ENCODE results near the gene CNTNAP2. TPM values are rescaled to one million over a fixed set of nuclear protein-coding genes. Genes with fewer than 3 reads are reported as not detected.

Gene CNTNAP2
- total RNA-seq, 2 donors from 2014 or later = 171 to 228 TPM

- H3K4me3 Mint-ChIP-seq = no peak overlapping the region
- Histone ChIP-seq H3K36me3 (ENCODE audit: control insufficient read depth, insufficient read depth, low read length) (no peaks in the 10 kb centered on the region), H3K27ac (ENCODE audit: low read depth, low read length) (no peak overlapping the region), H3K9ac (ENCODE audit: extremely low read depth, low read length, poor library complexity, severe bottlenecking) (no peak overlapping the region), H3K27me3 (ENCODE audit: control insufficient read depth, insufficient read depth, low read length, poor library complexity, severe bottlenecking) (no peaks in the 10 kb centered on the region), H3K4me1 (ENCODE audit: control insufficient read depth, insufficient read depth, low read length) (peaks cover 20% of the 10 kb centered on the region), H3K4me3 (ENCODE audit: low read length) (no peak overlapping the region), H3K9me3 (ENCODE audit: control insufficient read depth, low read length) (peaks cover 12% of the 10 kb centered on the region)
- no peak for TF ChIP-seq CTCF (conservative IDR thresholded peaks at IDR 0.05)
- no peak overlapping the region for H3K27ac Mint-ChIP-seq
- WGBS, 2 experiments (ENCODE audit: insufficient coverage in 1 of 2, insufficient read length in 1 of 2) = 96 to 97% methylated on average over 3 to 8 of the region's 8 CpGs
- H3K27me3 Mint-ChIP-seq (ENCODE audit: insufficient read depth) = peaks cover 2% of the 10 kb centered on the region
- H3K9me3 Mint-ChIP-seq = peaks cover 27% of the 10 kb centered on the region
- DNase-seq = no peak
- H3K36me3 Mint-ChIP-seq (ENCODE audit: low read depth) = peaks cover 26% of the 10 kb centered on the region
- H3K4me1 Mint-ChIP-seq = peaks cover 48% of the 10 kb centered on the region
Measured at GRCh38 chr7:148332191-148333186, 2215.9 kb downstream of the CNTNAP2 start.

- H3K9me3 Mint-ChIP-seq = peaks cover 21% of the 10 kb centered on the region
- Histone ChIP-seq H3K9me3 (ENCODE audit: control insufficient read depth, low read length) (peaks cover 12% of the 10 kb centered on the region), H3K27ac (ENCODE audit: low read depth, low read length) (peak overlapping the region; percentile 95), H3K9ac (ENCODE audit: extremely low read depth, low read length, poor library complexity, severe bottlenecking) (peak overlapping the region; percentile 26), H3K4me3 (ENCODE audit: low read length) (peak overlapping the region; percentile 8), H3K27me3 (ENCODE audit: control insufficient read depth, insufficient read depth, low read length, poor library complexity, severe bottlenecking) (no peaks in the 10 kb centered on the region), H3K4me1 (ENCODE audit: control insufficient read depth, insufficient read depth, low read length) (peaks cover 21% of the 10 kb centered on the region), H3K36me3 (ENCODE audit: control insufficient read depth, insufficient read depth, low read length) (no peaks in the 10 kb centered on the region)
- H3K36me3 Mint-ChIP-seq (ENCODE audit: low read depth) = peaks cover 17% of the 10 kb centered on the region
- peak overlapping the region; percentile 9 for H3K4me3 Mint-ChIP-seq
- WGBS, 2 experiments (ENCODE audit: insufficient coverage in 1 of 2, insufficient read length in 1 of 2) = 86 to 91% methylated on average over 1 of the region's 1 CpG
- H3K27me3 Mint-ChIP-seq (ENCODE audit: insufficient read depth) = no peaks in the 10 kb centered on the region
- peaks cover 51% of the 10 kb centered on the region for H3K4me1 Mint-ChIP-seq
- no peak for DNase-seq
- no peak for TF ChIP-seq CTCF (conservative IDR thresholded peaks at IDR 0.05)
- H3K27ac Mint-ChIP-seq = peak overlapping the region; percentile 96
Measured at GRCh38 chr7:148334441-148334956, 2217.9 kb downstream of the CNTNAP2 start.

- Mint-ChIP-seq H3K36me3 (ENCODE audit: low read depth) (peaks cover 12% of the 10 kb centered on the region), H3K27me3 (ENCODE audit: insufficient read depth) (no peaks in the 10 kb centered on the region), H3K27ac (peak overlapping the region; percentile 96), H3K9me3 (peaks cover 17% of the 10 kb centered on the region), H3K4me3 (peak overlapping the region; percentile 9), H3K4me1 (peaks cover 51% of the 10 kb centered on the region)
- no peak for TF ChIP-seq CTCF (conservative IDR thresholded peaks at IDR 0.05)
- Histone ChIP-seq H3K9me3 (ENCODE audit: control insufficient read depth, low read length) (peaks cover 7% of the 10 kb centered on the region), H3K9ac (ENCODE audit: extremely low read depth, low read length, poor library complexity, severe bottlenecking) (peak overlapping the region; percentile 44), H3K36me3 (ENCODE audit: control insufficient read depth, insufficient read depth, low read length) (no peaks in the 10 kb centered on the region), H3K4me1 (ENCODE audit: control insufficient read depth, insufficient read depth, low read length) (peaks cover 21% of the 10 kb centered on the region), H3K4me3 (ENCODE audit: low read length) (peak overlapping the region; percentile 67), H3K27ac (ENCODE audit: low read depth, low read length) (peak overlapping the region; percentile 95), H3K27me3 (ENCODE audit: control insufficient read depth, insufficient read depth, low read length, poor library complexity, severe bottlenecking) (no peaks in the 10 kb centered on the region)
- WGBS, 2 experiments (ENCODE audit: insufficient coverage in 1 of 2, insufficient read length in 1 of 2) = 20 to 59% methylated on average over 2 to 6 of the region's 6 CpGs
- DNase-seq = peak; percentile 91
Measured at GRCh38 chr7:148334959-148335577, 2218.5 kb downstream of the CNTNAP2 start.
